ENCODE results near the gene CLCNKA.

GRCh38 chr1:15998929-15999328, 22.9 kb upstream of the CLCNKA start:
- TF ChIP-seq YY1 (IDR thresholded peaks at IDR 0.05; ENCODE audit: insufficient read depth, insufficient read length) (no peak), SUZ12 (IDR thresholded peaks at IDR 0.05; ENCODE audit: extremely low read depth, insufficient read depth, insufficient read length) (no peak), ZNF274 (IDR thresholded peaks at IDR 0.05; ENCODE audit: low read depth, low read length) (no peak)
